BE2C (cell line): ENCODE measurements around the gene OST4.

Source experiments
- DNase-seq: peaks from one replicate; pipeline ENCODE4 v3.0.0-alpha.2; 2020
- H3K27me3 ChIP-seq: fragments of 250-450 bp; sonication (Bioruptor Pico); 2 replicates; pipeline ENCODE4 v1.5.1; 2020; ENCODE audit warnings: mild to moderate bottlenecking
- H3K36me3 ChIP-seq: fragments of 250-450 bp; sonication (Bioruptor Pico); 2 replicates; pipeline ENCODE4 v1.5.1; 2020; ENCODE audit warnings: mild to moderate bottlenecking
- H3K4me1 ChIP-seq: fragments of 250-450 bp; sonication (Bioruptor Pico); 2 replicates; pipeline ENCODE4 v1.5.1; 2020
- H3K4me3 ChIP-seq: 2 replicates; pipeline ENCODE4 v1.5.1; 2011; ENCODE audit warnings: low read depth, low read length
- H3K9me3 ChIP-seq: fragments of 250-450 bp; sonication (Bioruptor Pico); 2 replicates; pipeline ENCODE4 v1.5.1; 2020
- CTCF ChIP-seq: IDR thresholded peaks from 2 replicates; pipeline ENCODE4 v1.5.1; 2012; ENCODE audit warnings: mild to moderate bottlenecking, low read depth, low read length

The OST4 gene

GRCh38 chr2:27033253-27033852, 38.1 kb downstream of the OST4 start:
- DNase-seq, result no peak
- H3K36me3 ChIP-seq, result peaks cover 35% of the 10 kb centered on the region
- no peaks in the 10 kb centered on the region for H3K9me3 ChIP-seq
- TF ChIP-seq CTCF, result no peak
- H3K4me1 ChIP-seq, result no peaks in the 10 kb centered on the region
- H3K27me3 ChIP-seq, result no peaks in the 10 kb centered on the region
- peak overlapping the region; percentile 87 for H3K4me3 ChIP-seq

DNA sequence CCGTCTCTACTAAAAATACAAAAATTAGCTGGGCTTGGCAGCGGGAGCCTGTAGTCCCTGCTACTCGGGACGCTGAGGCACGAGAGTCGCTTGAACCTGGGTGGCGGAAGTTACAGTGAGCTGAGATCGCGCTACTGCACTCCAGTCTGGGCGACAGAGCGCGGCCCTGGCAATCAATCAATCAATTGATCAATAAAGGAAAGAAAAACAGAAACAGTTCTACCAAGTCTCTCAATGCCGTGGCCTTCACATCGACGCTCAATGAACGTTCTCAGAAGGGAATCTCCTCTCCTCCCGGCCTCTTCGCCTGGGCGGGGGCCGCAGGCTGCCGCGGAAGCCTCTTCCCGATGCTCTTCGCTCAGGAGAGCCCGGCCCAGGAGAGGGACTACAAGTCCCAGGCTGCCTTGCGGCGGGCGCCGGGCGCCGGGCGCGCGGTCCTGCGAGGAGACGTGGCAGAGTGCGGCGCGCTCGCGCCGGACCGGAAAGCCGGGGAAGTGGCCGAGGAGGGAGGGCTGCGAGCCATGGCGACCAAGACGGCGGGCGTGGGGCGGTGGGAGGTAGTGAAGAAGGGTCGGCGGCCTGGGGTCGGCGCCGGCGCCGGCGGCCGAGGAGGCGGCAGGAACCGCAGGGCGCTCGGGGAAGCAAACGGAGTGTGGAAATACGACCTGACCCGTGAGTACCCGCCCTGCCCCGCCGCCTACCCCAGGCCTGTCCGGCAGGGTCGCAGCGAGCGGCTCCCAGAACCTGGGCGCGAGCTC, 38.8 kb downstream of the OST4 start, which contains the start of gene TMEM214:
TSS of gene TMEM214 (plus strand) at position 471 of the 758 bp plus-strand sequence. CDS start at position 522, 51 bp downstream.
- H3K4me3 ChIP-seq, result peak within 1 kb of the TSS; percentile 87
- no peaks in the 10 kb centered on the region for H3K9me3 ChIP-seq
- no peaks in the 10 kb centered on the region for H3K27me3 ChIP-seq
- peak; percentile 95 for DNase-seq
- H3K4me1 ChIP-seq, result no peaks in the 10 kb centered on the region
- peaks cover 29% of the 10 kb centered on the region for H3K36me3 ChIP-seq
- no peak for TF ChIP-seq CTCF

GRCh38 chr2:27029051-27029450, 42.4 kb downstream of the OST4 start:
- H3K9me3 ChIP-seq, result no peaks in the 10 kb centered on the region
- peaks cover 9% of the 10 kb centered on the region for H3K36me3 ChIP-seq
- no peak for DNase-seq
- H3K27me3 ChIP-seq, result no peaks in the 10 kb centered on the region
- no peak overlapping the region for H3K4me3 ChIP-seq
- H3K4me1 ChIP-seq, result no peaks in the 10 kb centered on the region
- TF ChIP-seq CTCF, result no peak

- no peak overlapping the region for H3K4me3 ChIP-seq
- H3K27me3 ChIP-seq, result no peaks in the 10 kb centered on the region
- H3K36me3 ChIP-seq, result peaks cover 21% of the 10 kb centered on the region
- DNase-seq, result no peak
- H3K4me1 ChIP-seq, result no peaks in the 10 kb centered on the region
- H3K9me3 ChIP-seq, result no peaks in the 10 kb centered on the region
- TF ChIP-seq CTCF, result no peak
Observed at GRCh38 chr2:27027211-27027651, 44.2 kb downstream of the OST4 start.

DNA sequence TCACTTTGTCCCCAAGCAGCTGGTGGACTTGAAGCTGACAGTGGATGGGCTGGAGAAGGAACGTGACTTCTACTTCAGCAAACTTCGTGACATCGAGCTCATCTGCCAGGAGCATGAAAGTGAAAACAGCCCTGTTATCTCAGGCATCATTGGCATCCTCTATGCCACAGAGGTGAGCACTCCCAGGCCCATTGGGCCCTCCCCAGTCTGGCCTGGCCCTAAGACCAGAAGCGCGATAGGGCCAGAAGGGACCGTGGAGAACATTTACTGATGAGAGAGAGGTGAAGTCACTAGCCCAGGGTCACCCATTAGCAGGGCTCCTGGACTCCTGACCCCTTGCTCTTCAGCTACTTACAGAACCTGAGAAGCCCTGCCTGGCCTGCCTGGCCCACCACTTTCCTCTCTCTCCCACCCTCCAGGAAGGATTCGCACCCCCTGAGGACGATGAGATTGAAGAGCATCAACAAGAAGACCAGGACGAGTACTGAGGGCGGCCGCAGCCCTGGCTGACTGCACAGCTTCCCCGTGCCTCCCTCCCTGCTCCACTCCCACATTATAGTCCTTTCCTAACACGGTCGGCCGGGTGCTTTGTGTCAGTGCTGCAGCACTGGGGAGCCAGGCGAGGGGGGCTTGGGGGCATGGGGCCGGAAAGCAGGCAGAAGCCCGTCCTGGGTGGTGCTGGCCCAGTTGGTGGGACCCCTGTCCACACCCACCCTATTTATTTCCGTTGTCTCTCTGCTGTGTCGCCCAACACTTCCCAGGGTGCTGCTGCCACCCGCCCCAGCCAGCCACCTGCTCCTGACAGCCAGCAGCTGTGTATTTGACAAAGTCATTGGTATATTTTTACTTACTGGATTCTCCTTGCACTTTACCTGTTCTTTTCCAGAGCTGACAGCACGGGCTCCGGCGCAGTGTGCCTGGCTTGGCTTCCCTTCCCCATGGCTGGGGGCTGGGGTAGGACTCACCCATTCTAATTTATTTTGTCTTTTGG, 45.3 kb downstream of the OST4 start:
- TF ChIP-seq CTCF, result no peak
- H3K36me3 ChIP-seq, result peaks cover 21% of the 10 kb centered on the region

More for the DNA sequence above, 45.3 kb downstream of the OST4 start:
- DNase-seq, result no peak
- H3K4me1 ChIP-seq, result no peaks in the 10 kb centered on the region
- H3K27me3 ChIP-seq, result no peaks in the 10 kb centered on the region
- no peak overlapping the region for H3K4me3 ChIP-seq
- no peaks in the 10 kb centered on the region for H3K9me3 ChIP-seq
